HL-60 (cell line): ENCODE measurements around the gene NT5C.

Experiments
- DNase-seq, 2 experiments: peaks; one replicate each; pipeline ENCODE4 v3.0.0-alpha.2; 2010 to 2020; ENCODE audit warnings: low read depth in 1 of 2, low spot score in 1 of 2
- H3K27ac ChIP-seq: fragments of 250-450 bp; sonication (Bioruptor Pico); replicated peaks from 2 replicates; pipeline ENCODE4 v1.5.1; 2020; ENCODE audit warnings: mild to moderate bottlenecking, moderate library complexity
- H3K27me3 ChIP-seq: fragments of 250-450 bp; sonication (Bioruptor Pico); 2 replicates; pipeline ENCODE4 v1.5.1; 2021; ENCODE audit warnings: mild to moderate bottlenecking, moderate library complexity; ENCODE audit not compliant: insufficient read depth, poor library complexity, severe bottlenecking
- H3K4me3 ChIP-seq: replicated peaks from 2 replicates; pipeline ENCODE4 v1.5.1; 2011; ENCODE audit warnings: mild to moderate bottlenecking, control low read depth, low read length; ENCODE audit not compliant: insufficient read depth
- CTCF ChIP-seq: IDR thresholded peaks from one replicate; pipeline ENCODE4 v1.5.1; 2011; ENCODE audit warnings: low read length, control low read depth, inconsistent platforms; ENCODE audit not compliant: insufficient read depth
- GABPA ChIP-seq: IDR thresholded peaks from 2 replicates; pipeline ENCODE4 v1.6.1; 2012; ENCODE audit warnings: low read depth
- POLR2AphosphoS5 ChIP-seq: IDR thresholded peaks from 2 replicates; pipeline ENCODE4 v1.6.1; 2012; ENCODE audit warnings: low read depth
- SPI1 ChIP-seq: IDR thresholded peaks from 2 replicates; pipeline ENCODE4 v1.6.1; 2012; ENCODE audit warnings: low read depth, mild to moderate bottlenecking, borderline replicate concordance
- TF ChIP-seq, protein P1 (sequence below): IDR thresholded peaks from 2 replicates; pipeline ENCODE4 v1.6.1; 2012; ENCODE audit warnings: low read depth; ENCODE audit not compliant: insufficient replicate concordance

NT5C gene

GRCh38 chr17:75109407-75110233 lies 21.9 kb downstream of the NT5C start, which contains the start of gene ARMC7:
ARMC7 (plus strand) TSS chr17:75109969; CDS start chr17:75110289, 320 bp downstream.
- no peaks in the 10 kb centered on the region for H3K27me3 ChIP-seq
- DNase-seq = peak; percentile 73 to 92
- peak within 1 kb of the TSS; percentile 76 for H3K4me3 ChIP-seq
- TF ChIP-seq GABPA (peak; percentile 82), CTCF (no peak), POLR2AphosphoS5 (peak; percentile 50; the same call in 1 of the 2 replicates), SPI1 (no peak)
- TF ChIP-seq, protein P1, sequence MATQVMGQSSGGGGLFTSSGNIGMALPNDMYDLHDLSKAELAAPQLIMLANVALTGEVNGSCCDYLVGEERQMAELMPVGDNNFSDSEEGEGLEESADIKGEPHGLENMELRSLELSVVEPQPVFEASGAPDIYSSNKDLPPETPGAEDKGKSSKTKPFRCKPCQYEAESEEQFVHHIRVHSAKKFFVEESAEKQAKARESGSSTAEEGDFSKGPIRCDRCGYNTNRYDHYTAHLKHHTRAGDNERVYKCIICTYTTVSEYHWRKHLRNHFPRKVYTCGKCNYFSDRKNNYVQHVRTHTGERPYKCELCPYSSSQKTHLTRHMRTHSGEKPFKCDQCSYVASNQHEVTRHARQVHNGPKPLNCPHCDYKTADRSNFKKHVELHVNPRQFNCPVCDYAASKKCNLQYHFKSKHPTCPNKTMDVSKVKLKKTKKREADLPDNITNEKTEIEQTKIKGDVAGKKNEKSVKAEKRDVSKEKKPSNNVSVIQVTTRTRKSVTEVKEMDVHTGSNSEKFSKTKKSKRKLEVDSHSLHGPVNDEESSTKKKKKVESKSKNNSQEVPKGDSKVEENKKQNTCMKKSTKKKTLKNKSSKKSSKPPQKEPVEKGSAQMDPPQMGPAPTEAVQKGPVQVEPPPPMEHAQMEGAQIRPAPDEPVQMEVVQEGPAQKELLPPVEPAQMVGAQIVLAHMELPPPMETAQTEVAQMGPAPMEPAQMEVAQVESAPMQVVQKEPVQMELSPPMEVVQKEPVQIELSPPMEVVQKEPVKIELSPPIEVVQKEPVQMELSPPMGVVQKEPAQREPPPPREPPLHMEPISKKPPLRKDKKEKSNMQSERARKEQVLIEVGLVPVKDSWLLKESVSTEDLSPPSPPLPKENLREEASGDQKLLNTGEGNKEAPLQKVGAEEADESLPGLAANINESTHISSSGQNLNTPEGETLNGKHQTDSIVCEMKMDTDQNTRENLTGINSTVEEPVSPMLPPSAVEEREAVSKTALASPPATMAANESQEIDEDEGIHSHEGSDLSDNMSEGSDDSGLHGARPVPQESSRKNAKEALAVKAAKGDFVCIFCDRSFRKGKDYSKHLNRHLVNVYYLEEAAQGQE = peak; percentile 22
- peak within 1 kb of the TSS; percentile 52 for H3K27ac ChIP-seq

DNA sequence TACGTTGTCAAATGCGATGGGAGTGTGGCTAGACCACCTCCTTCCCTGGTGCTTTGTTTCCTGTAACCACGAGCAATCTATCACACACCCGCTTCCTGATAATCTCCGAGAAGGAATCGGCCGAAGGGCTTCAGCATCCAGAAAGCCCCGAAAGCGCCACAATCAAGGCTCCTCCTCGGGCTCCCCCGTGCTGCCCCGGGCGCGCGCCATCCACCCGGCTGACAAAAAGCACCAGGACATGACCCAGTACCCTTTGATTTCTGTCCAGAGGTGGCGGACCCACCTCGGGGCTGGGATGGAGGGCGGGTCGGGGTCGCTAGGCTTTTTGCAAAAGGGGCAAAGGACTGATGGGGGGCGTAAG lies 22.5 kb downstream of the NT5C start:
- TF ChIP-seq, protein P1 = no peak
- no peak for TF ChIP-seq GABPA
- no peak for TF ChIP-seq POLR2AphosphoS5
- no peak for TF ChIP-seq CTCF
- TF ChIP-seq SPI1 = no peak
- no peak overlapping the region for H3K27ac ChIP-seq
- DNase-seq = no peak
- peak overlapping the region; percentile 76 for H3K4me3 ChIP-seq
- H3K27me3 ChIP-seq = no peaks in the 10 kb centered on the region

DNA sequence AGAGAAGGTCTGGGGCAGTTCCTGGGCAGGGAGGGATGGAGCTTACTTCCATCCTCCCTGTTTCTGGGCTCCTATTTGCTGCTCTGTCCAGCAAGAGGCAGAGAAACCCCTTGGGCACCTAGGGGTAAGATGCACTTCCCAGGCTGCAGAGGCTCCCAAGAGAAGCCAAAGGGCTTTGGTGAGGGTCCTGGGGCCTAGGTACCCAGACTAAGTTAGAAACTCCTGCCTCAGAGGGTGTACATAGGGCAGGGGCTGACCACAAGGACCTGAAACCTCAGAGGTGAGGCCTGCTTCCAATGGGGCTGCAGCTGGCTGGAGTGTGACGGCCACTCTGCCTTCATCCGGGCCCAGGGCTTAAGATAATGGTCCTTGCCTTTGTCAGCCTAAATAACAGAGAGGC lies 23.3 kb downstream of the NT5C start:
- DNase-seq = no peak
- no peak for TF ChIP-seq CTCF
- no peak for TF ChIP-seq GABPA
- TF ChIP-seq, protein P1 = no peak
- no peak for TF ChIP-seq POLR2AphosphoS5
- TF ChIP-seq SPI1 = no peak
- no peak overlapping the region for H3K4me3 ChIP-seq
- no peak overlapping the region for H3K27ac ChIP-seq
- no peaks in the 10 kb centered on the region for H3K27me3 ChIP-seq
